Prostate gland (tissue), 2 donors: Measurements from ENCODE around the gene TBC1D5.
"Not testable (repeated sequence)": the region's sequence is repeated elsewhere in the genome, so short reads cannot be mapped to it uniquely, and the experiment has no call there.

Source experiments
- POLR2A ChIP-seq: fragments of 450-650 bp; IDR thresholded peaks from one replicate; pipeline ENCODE4 v1.6.1; 2016; ENCODE audit warnings: antibody characterized with exemption, mild to moderate bottlenecking
- POLR2AphosphoS5 ChIP-seq: sonication (generic); formaldehyde crosslinking; IDR thresholded peaks from one replicate; pipeline ENCODE4 v1.6.1; 2017; ENCODE audit warnings: antibody characterized with exemption
- TF ChIP-seq, protein P1 (sequence below), 4 experiments: fragments of 200-600 bp in 2 of 4; fragments of 450-650 bp in 2 of 4; sonication (generic) in 2 of 4; IDR thresholded peaks; 1 replicate in 3 of 4; 2 replicates in 1 of 4; pipeline ENCODE4 v1.5.1; 2016 to 2019; ENCODE audit warnings: antibody characterized with exemption in 4 of 4, mild to moderate bottlenecking in 2 of 4, moderate library complexity in 2 of 4

DNA sequence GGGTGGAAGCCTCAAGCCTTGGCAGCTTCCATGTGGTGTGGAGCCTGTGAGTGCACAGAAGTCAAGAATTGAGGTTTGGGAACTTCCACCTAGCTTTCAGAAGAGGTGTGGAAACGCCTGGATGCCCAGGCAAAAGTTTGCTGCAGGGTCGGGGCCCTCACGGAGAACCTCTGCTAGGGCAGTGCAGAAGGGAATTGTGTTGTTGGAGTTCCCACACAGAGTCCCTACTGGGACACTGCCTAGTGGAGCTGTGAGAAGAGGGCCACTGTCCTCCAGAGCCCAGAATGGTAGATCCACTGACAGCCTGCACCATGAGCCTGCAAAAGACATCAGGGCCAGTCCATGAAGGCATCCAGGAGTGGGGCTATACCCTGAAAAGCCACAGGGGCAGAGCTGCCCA is 613.8 kb downstream of the TBC1D5 start:
- TF ChIP-seq, protein P1, sequence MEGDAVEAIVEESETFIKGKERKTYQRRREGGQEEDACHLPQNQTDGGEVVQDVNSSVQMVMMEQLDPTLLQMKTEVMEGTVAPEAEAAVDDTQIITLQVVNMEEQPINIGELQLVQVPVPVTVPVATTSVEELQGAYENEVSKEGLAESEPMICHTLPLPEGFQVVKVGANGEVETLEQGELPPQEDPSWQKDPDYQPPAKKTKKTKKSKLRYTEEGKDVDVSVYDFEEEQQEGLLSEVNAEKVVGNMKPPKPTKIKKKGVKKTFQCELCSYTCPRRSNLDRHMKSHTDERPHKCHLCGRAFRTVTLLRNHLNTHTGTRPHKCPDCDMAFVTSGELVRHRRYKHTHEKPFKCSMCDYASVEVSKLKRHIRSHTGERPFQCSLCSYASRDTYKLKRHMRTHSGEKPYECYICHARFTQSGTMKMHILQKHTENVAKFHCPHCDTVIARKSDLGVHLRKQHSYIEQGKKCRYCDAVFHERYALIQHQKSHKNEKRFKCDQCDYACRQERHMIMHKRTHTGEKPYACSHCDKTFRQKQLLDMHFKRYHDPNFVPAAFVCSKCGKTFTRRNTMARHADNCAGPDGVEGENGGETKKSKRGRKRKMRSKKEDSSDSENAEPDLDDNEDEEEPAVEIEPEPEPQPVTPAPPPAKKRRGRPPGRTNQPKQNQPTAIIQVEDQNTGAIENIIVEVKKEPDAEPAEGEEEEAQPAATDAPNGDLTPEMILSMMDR (IDR thresholded peaks at IDR 0.05) = not testable (repeated sequence)
- not testable (repeated sequence) for TF ChIP-seq POLR2A, POLR2AphosphoS5
